PC-3 (cell line): ENCODE measurements around the gene SKIC8. TPM values are rescaled to one million over a fixed set of nuclear protein-coding genes. Genes with fewer than 3 reads are reported as not detected.

Source experiments
- ATAC-seq: fragments of 200-7000 bp; cut with Tn5 transposase; 2 replicates; pipeline ENCODE4 v1.9.1; 2020; ENCODE audit warnings: mild to moderate bottlenecking, moderate library complexity
- BruUV-seq: library from RNA; stranded (reverse); fragments of 400-500 nt; replicated peaks from 2 replicates; lab custom pipeline; 2021; lab: Mats Ljungman, UMichigan
- CTCF ChIA-PET: fragments of 300-600 bp; sonication (Branson Sonifier 250); formaldehyde crosslinking; loops from one replicate; lab custom pipeline; 2022; ENCODE audit warnings: antibody characterized with exemption; lab: Charles Lee
- POLR2A ChIA-PET: fragments of 300-600 bp; sonication (Branson Sonifier 250); formaldehyde crosslinking; loops from one replicate; lab custom pipeline; 2022; ENCODE audit warnings: antibody characterized with exemption; ENCODE audit not compliant: unreplicated experiment; lab: Charles Lee
- DNase-seq: peaks from one replicate; pipeline ENCODE4 v3.0.0-alpha.2; 2015
- H2AFZ ChIP-seq: fragments of 300-600 bp; sonication (generic); 2 replicates; pipeline ENCODE4 v1.6.0; 2016; ENCODE audit warnings: antibody characterized with exemption, low read length
- H3F3A ChIP-seq: fragments of 300-600 bp; sonication (generic); one replicate; pipeline ENCODE4 v1.6.0; 2017; ENCODE audit warnings: antibody characterized with exemption, low read length, control low read depth, mild to moderate bottlenecking; ENCODE audit not compliant: unreplicated experiment
- H3K27ac ChIP-seq: fragments of 300-600 bp; sonication (generic); 2 replicates; pipeline ENCODE4 v1.5.1; 2016; ENCODE audit warnings: mild to moderate bottlenecking, low read length
- H3K27me3 ChIP-seq: fragments of 300-600 bp; sonication (generic); 2 replicates; pipeline ENCODE4 v1.6.1; 2016; ENCODE audit warnings: low read length, mixed read lengths
- H3K36me3 ChIP-seq: fragments of 300-600 bp; sonication (generic); 2 replicates; pipeline ENCODE4 v1.6.1; 2016; ENCODE audit warnings: low read depth, mixed run types, low read length, mixed read lengths
- H3K4me1 ChIP-seq: fragments of 300-600 bp; sonication (generic); 2 replicates; pipeline ENCODE4 v1.5.1; 2016; ENCODE audit warnings: low read length; ENCODE audit not compliant: insufficient read depth
- H3K4me2 ChIP-seq: fragments of 300-600 bp; sonication (generic); 2 replicates; pipeline ENCODE4 v1.6.0; 2016; ENCODE audit warnings: low read length
- H3K4me3 ChIP-seq: fragments of 300-600 bp; sonication (generic); 2 replicates; pipeline ENCODE4 v1.5.1; 2016; ENCODE audit warnings: mild to moderate bottlenecking, low read length, mixed read lengths
- H3K79me2 ChIP-seq: fragments of 300-600 bp; sonication (generic); 2 replicates; pipeline ENCODE4 v1.6.1; 2017; ENCODE audit warnings: low read length, mixed read lengths
- H3K9ac ChIP-seq: fragments of 300-600 bp; sonication (generic); 2 replicates; pipeline ENCODE4 v1.6.0; 2016; ENCODE audit warnings: mild to moderate bottlenecking, low read length
- H3K9me2 ChIP-seq: fragments of 300-600 bp; sonication (generic); replicated peaks from 2 replicates; pipeline ENCODE4 v1.6.1; 2016; ENCODE audit warnings: mixed run types, low read length, mixed read lengths
- H3K9me3 ChIP-seq: fragments of 300-600 bp; sonication (generic); 2 replicates; pipeline ENCODE4 v1.6.1; 2016; ENCODE audit warnings: low read length, mixed read lengths
- H4K20me1 ChIP-seq: fragments of 300-600 bp; sonication (generic); 2 replicates; pipeline ENCODE4 v1.6.1; 2016; ENCODE audit warnings: low read length, mixed read lengths
- EZH2 ChIP-seq: fragments of 300-600 bp; sonication (generic); IDR thresholded peaks from one replicate; pipeline ENCODE4 v1.6.1; 2017; ENCODE audit warnings: antibody characterized with exemption, mild to moderate bottlenecking, low read length; ENCODE audit not compliant: unreplicated experiment
- EZH2phosphoT487 ChIP-seq: fragments of 300-600 bp; sonication (generic); IDR thresholded peaks from 2 replicates; pipeline ENCODE4 v1.6.1; 2018; ENCODE audit warnings: mild to moderate bottlenecking, antibody characterized with exemption, low read length, borderline replicate concordance
- intact Hi-C: fragments of 100-400 bp; cut with micrococcal nuclease; formaldehyde crosslinking; loops from 2 replicates; pipeline ENCODE4 v1.9.0; 2023
- total RNA-seq: library from RNA; depleted of rRNA; stranded (reverse); fragments of >200 nt; gene quantifications from 2 replicates; pipeline ENCODE4 v1.2.3, GENCODE V29; 2014
- TF ChIP-seq, protein P1 (sequence below): fragments of 300-600 bp; sonication (generic); conservative IDR thresholded peaks from 2 replicates; pipeline ENCODE4 v1.5.1; 2017; ENCODE audit warnings: antibody characterized with exemption, low read depth, mild to moderate bottlenecking, low read length

The SKIC8 gene
- total RNA-seq, 1 experiment from 2014 or later, result 56.1 TPM

DNA sequence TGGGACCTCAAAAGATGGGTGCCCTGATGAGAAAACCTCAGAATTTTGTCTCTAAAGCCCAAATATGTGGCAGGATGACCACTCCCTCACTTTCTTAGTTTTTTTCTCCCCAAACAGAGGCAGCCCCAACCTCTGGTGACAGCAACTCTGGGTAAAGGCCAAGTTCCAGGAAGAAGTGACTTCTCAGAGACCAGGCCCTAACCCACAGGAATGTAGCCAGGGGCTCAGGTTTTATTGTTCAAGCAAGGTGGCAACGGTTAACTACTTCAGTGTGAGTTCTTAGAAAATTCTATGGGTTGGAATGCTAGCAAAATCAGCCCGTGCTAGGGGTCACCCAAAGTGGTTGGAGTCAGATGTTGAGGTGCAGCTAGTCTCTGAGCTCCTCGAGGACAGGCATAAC is 40.2 kb downstream of the SKIC8 start:
- no TSS peak for BruUV-seq
- intact Hi-C loops, result no loop called here
- TF ChIP-seq EZH2phosphoT487 (no peak), EZH2 (no peak)
- TF ChIP-seq, protein P1, sequence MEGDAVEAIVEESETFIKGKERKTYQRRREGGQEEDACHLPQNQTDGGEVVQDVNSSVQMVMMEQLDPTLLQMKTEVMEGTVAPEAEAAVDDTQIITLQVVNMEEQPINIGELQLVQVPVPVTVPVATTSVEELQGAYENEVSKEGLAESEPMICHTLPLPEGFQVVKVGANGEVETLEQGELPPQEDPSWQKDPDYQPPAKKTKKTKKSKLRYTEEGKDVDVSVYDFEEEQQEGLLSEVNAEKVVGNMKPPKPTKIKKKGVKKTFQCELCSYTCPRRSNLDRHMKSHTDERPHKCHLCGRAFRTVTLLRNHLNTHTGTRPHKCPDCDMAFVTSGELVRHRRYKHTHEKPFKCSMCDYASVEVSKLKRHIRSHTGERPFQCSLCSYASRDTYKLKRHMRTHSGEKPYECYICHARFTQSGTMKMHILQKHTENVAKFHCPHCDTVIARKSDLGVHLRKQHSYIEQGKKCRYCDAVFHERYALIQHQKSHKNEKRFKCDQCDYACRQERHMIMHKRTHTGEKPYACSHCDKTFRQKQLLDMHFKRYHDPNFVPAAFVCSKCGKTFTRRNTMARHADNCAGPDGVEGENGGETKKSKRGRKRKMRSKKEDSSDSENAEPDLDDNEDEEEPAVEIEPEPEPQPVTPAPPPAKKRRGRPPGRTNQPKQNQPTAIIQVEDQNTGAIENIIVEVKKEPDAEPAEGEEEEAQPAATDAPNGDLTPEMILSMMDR, result no peak
- H3K27ac ChIP-seq, result no peak overlapping the region
- no peaks in the 10 kb centered on the region for H3K9me3 ChIP-seq
- peaks cover 9% of the 10 kb centered on the region for H3K4me1 ChIP-seq
- H3K79me2 ChIP-seq, result no peaks in the 10 kb centered on the region
- no peak overlapping the region for H3K9ac ChIP-seq
- no peaks in the 10 kb centered on the region for H3K36me3 ChIP-seq
- no peaks in the 10 kb centered on the region for H3F3A ChIP-seq
- H4K20me1 ChIP-seq, result no peaks in the 10 kb centered on the region
- H3K4me2 ChIP-seq, result peak overlapping the region; percentile 27; the same call in 1 of the 2 replicates
- no peaks in the 10 kb centered on the region for H3K27me3 ChIP-seq
- no peak overlapping the region for H3K4me3 ChIP-seq
- H2AFZ ChIP-seq, result peak overlapping the region; percentile 26; the same call in 1 of the 2 replicates
- ATAC-seq, result peak; percentile 43; the same call in 1 of the 2 replicates
- ChIA-PET CTCF (no interaction called here), POLR2A (no interaction called here)
- no peaks in the 10 kb centered on the region for H3K9me2 ChIP-seq
- DNase-seq, result peak; percentile 58

DNA sequence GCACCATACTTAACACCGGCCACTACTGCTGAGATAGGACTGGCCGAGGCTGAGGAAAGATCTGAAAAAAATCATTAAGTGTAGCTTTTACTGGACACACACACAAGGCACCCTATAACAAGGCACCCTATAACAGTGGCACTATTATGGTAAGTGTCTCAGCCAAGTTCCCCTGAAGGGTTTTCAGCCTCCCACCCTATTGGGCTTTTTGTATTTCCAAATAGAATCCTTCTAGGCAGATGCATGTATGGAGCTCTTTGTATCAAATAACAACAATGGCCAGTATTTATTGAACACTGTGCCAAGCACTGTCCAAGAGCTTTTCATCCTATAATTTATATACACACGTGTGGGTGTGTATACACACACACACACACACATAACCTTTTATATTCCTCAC is 41.7 kb downstream of the SKIC8 start:
- no TSS peak for BruUV-seq
- H3K4me1 ChIP-seq, result peaks cover 9% of the 10 kb centered on the region
- no peaks in the 10 kb centered on the region for H3K79me2 ChIP-seq
- intact Hi-C loops, result no loop called here
- H3F3A ChIP-seq, result no peaks in the 10 kb centered on the region
- POLR2A ChIA-PET, result no interaction called here
- CTCF ChIA-PET, result no interaction called here
- no peak overlapping the region for H3K27ac ChIP-seq
- no peaks in the 10 kb centered on the region for H3K9me3 ChIP-seq
- H4K20me1 ChIP-seq, result no peaks in the 10 kb centered on the region
- H3K9ac ChIP-seq, result no peak overlapping the region
- no peak overlapping the region for H2AFZ ChIP-seq
- no peak for TF ChIP-seq EZH2
- TF ChIP-seq EZH2phosphoT487, result no peak
- TF ChIP-seq, protein P1, result no peak
- no peaks in the 10 kb centered on the region for H3K9me2 ChIP-seq
- H3K27me3 ChIP-seq, result no peaks in the 10 kb centered on the region
- H3K36me3 ChIP-seq, result no peaks in the 10 kb centered on the region
- no peak overlapping the region for H3K4me2 ChIP-seq
- no peak overlapping the region for H3K4me3 ChIP-seq
- ATAC-seq (no peak), DNase-seq (no peak)

DNA sequence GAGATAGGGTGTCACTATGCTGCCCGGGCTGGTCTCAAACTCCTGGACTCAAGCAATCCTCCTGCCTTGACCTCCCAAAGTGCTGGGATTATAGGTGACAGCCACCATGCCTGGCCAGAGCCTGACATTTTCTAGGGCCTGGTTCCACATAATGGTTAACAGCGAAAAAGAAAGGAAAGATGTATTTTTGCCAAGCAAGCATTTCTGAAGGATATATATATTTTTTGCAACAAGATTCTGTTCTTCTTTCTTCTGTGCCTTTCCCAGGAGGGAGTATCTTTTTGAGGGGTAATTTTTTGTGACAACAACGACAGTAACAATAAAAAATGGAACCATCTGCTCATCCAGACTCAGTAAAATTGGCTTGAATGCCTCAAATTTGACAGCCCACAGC is 43.4 kb downstream of the SKIC8 start:
- intact Hi-C loops, result no loop called here
- Histone ChIP-seq H3K9me2 (no peaks in the 10 kb centered on the region), H3K36me3 (no peaks in the 10 kb centered on the region), H3K27me3 (no peaks in the 10 kb centered on the region), H2AFZ (no peak overlapping the region), H4K20me1 (no peaks in the 10 kb centered on the region), H3K9ac (no peak overlapping the region), H3K4me2 (no peak overlapping the region), H3K79me2 (no peaks in the 10 kb centered on the region), H3K4me3 (no peak overlapping the region), H3K27ac (no peak overlapping the region), H3K4me1 (peaks cover 9% of the 10 kb centered on the region), H3K9me3 (no peaks in the 10 kb centered on the region), H3F3A (no peaks in the 10 kb centered on the region)
- ChIA-PET CTCF (no interaction called here), POLR2A (no interaction called here)
- BruUV-seq, result no TSS peak
- no peak for ATAC-seq
- TF ChIP-seq, protein P1, result no peak
- TF ChIP-seq EZH2 (no peak), EZH2phosphoT487 (no peak)
- DNase-seq, result no peak
